ENCODE measurements around the gene PDE11A.
A peak's percentile ranks its signal among the peaks of the same experiment; 100 is the strongest.

- TF ChIP-seq CTCF (IDR thresholded peaks at IDR 0.05): no peak
- peak; percentile 91 for TF ChIP-seq POLR2A (IDR thresholded peaks at IDR 0.05)
Measured at GRCh38 chr2:178072383-178073301, at the start of gene PDE11A.
